ENCODE data around the gene ZDHHC1.

- peak in 1 of 6 experiments; percentile 4 for TF ChIP-seq CTCF (IDR thresholded peaks at IDR 0.05)
- TF ChIP-seq POLR2A (IDR thresholded peaks at IDR 0.05) = no peak
These were observed 19.5 kb upstream of the ZDHHC1 start for GRCh38 chr16:67435758-67436164.

Data from Peyer's patch (tissue), 4 donors.